ENCODE data around the gene SMIM24. TPM values are rescaled to one million over a fixed set of nuclear protein-coding genes. Genes with fewer than 3 reads are reported as not detected.

The SMIM24 gene
- total and polyA plus RNA-seq, 2 donors (not counting 1 experiment from before 2014, with no cell fraction given) = not detected

- ChIA-PET POLR2A (interaction anchor here (0.6 kb wide), 1 partner anchor 544 kb away, joined by 10 read pairs; no protein-coding TSS in a partner anchor), CTCF (interaction anchor here (0.6 to 1.8 kb wide), 4 partner anchors 9 to 529 kb away, joined by 3 to 11 read pairs (median 4); partner anchors contain the start of gene PIAS4)
- WGBS (ENCODE audit: insufficient coverage) = 1% methylated on average over 15 of the region's 27 CpGs
- peak overlapping the region; percentile 83 for H3K4me2 ChIP-seq (replicated peaks; ENCODE audit: low read depth, low read length, poor library complexity, severe bottlenecking)
- peak overlapping the region; percentile 75 for H2AFZ ChIP-seq (ENCODE audit: insufficient read depth, low read depth, low read length, poor library complexity, severe bottlenecking)
- Mint-ChIP-seq H3K4me1 (peaks cover 18% of the 10 kb centered on the region), H3K27ac (no peak overlapping the region), H3K27me3 (peaks cover 5% of the 10 kb centered on the region), H3K4me3 (peak overlapping the region; percentile 77), H3K9me3 (ENCODE audit: insufficient read depth) (no peaks in the 10 kb centered on the region)
- H3K36me3 ChIP-seq (replicated peaks in 1 of 2; ENCODE audit: control extremely low read depth in 1 of 2, control insufficient read depth in 1 of 2, extremely low read depth in 1 of 2, insufficient read depth in 2 of 2, low read length in 1 of 2) = no peaks in the 10 kb centered on the region
- H3K27ac ChIP-seq (ENCODE audit: low read length in 2 of 2) = no peak overlapping the region
- peak overlapping the region in 3 of 5 experiments; percentile 33 to 35 (median 34) for H3K4me3 ChIP-seq (ENCODE audit: control extremely low read depth in 1 of 5, extremely low read depth in 1 of 5, insufficient read depth in 1 of 5, low read depth in 2 of 5, low read length in 4 of 5)
- H3K27me3 ChIP-seq (replicated peaks in 1 of 4; ENCODE audit: control extremely low read depth in 1 of 4, control insufficient read depth in 3 of 4, insufficient read depth in 4 of 4, low read length in 3 of 4) = peaks cover 0 to 10% (median 0%) of the 10 kb centered on the region in 4 experiments
- TF ChIP-seq CTCF (IDR thresholded peaks at IDR 0.05) (no peak), EZH2 (IDR thresholded peaks at IDR 0.05; ENCODE audit: borderline replicate concordance, insufficient read depth, low read depth, low read length, poor library complexity, severe bottlenecking) (no peak)
- no peaks in the 10 kb centered on the region for H3K79me2 ChIP-seq (ENCODE audit: control insufficient read depth, insufficient read depth, low read length)
- intact Hi-C loops (cut with micrococcal nuclease) = no loop called here
- H3K9me3 ChIP-seq (ENCODE audit: control extremely low read depth in 1 of 3, control insufficient read depth in 2 of 3, insufficient read depth in 1 of 3, low read length in 2 of 3) = peaks cover 0 to 13% (median 0%) of the 10 kb centered on the region in 3 donors
- no peaks in the 10 kb centered on the region for H4K20me1 ChIP-seq (ENCODE audit: control insufficient read depth, insufficient read depth, low read length, poor library complexity, severe bottlenecking)
- H3K4me1 ChIP-seq (ENCODE audit: control insufficient read depth in 2 of 2, insufficient read depth in 2 of 2, low read length in 2 of 2) = peaks cover 17 to 31% of the 10 kb centered on the region in 2 donors
- no peak overlapping the region for H3K9ac ChIP-seq (ENCODE audit: low read length)
- ATAC-seq (ENCODE audit: low read depth) (peak; percentile 14), DNase-seq (no peak)
These were observed 1.7 kb downstream of the SMIM24 start for GRCh38 chr19:3478409-3479176.

- TF ChIP-seq EZH2 (IDR thresholded peaks at IDR 0.05; ENCODE audit: borderline replicate concordance, insufficient read depth, low read depth, low read length, poor library complexity, severe bottlenecking) (no peak), CTCF (IDR thresholded peaks at IDR 0.05) (no peak)
- intact Hi-C loops (cut with micrococcal nuclease) = no loop called here
- WGBS (ENCODE audit: insufficient coverage) = 100% methylated on average over 2 of the region's 2 CpGs
- H3K27ac ChIP-seq (ENCODE audit: low read length in 2 of 2) = no peak overlapping the region
- H3K4me2 ChIP-seq (replicated peaks; ENCODE audit: low read depth, low read length, poor library complexity, severe bottlenecking) = no peak overlapping the region
- H3K4me1 ChIP-seq (ENCODE audit: control insufficient read depth in 2 of 2, insufficient read depth in 2 of 2, low read length in 2 of 2) = peaks cover 17 to 31% of the 10 kb centered on the region in 2 donors
- peaks cover 0 to 10% (median 0%) of the 10 kb centered on the region in 4 experiments for H3K27me3 ChIP-seq (replicated peaks in 1 of 4; ENCODE audit: control extremely low read depth in 1 of 4, control insufficient read depth in 3 of 4, insufficient read depth in 4 of 4, low read length in 3 of 4)
- H3K4me1 Mint-ChIP-seq = peaks cover 18% of the 10 kb centered on the region
- peak overlapping the region; percentile 62 for H3K4me3 Mint-ChIP-seq
- no peaks in the 10 kb centered on the region for H3K9me3 Mint-ChIP-seq (ENCODE audit: insufficient read depth)
- no peak overlapping the region for H3K27ac Mint-ChIP-seq
- H3K9ac ChIP-seq (ENCODE audit: low read length) = no peak overlapping the region
- ATAC-seq (ENCODE audit: low read depth) (no peak), DNase-seq (no peak)
- ChIA-PET CTCF (no interaction called here), POLR2A (no interaction called here)
- H3K4me3 ChIP-seq (ENCODE audit: control extremely low read depth in 1 of 5, extremely low read depth in 1 of 5, insufficient read depth in 1 of 5, low read depth in 2 of 5, low read length in 4 of 5) = no peak overlapping the region
- peaks cover 5% of the 10 kb centered on the region for H3K27me3 Mint-ChIP-seq
- H3K79me2 ChIP-seq (ENCODE audit: control insufficient read depth, insufficient read depth, low read length) = no peaks in the 10 kb centered on the region
- no peaks in the 10 kb centered on the region for H3K36me3 ChIP-seq (replicated peaks in 1 of 2; ENCODE audit: control extremely low read depth in 1 of 2, control insufficient read depth in 1 of 2, extremely low read depth in 1 of 2, insufficient read depth in 2 of 2, low read length in 1 of 2)
- H4K20me1 ChIP-seq (ENCODE audit: control insufficient read depth, insufficient read depth, low read length, poor library complexity, severe bottlenecking) = no peaks in the 10 kb centered on the region
- H2AFZ ChIP-seq (ENCODE audit: insufficient read depth, low read depth, low read length, poor library complexity, severe bottlenecking) = no peak overlapping the region
- H3K9me3 ChIP-seq (ENCODE audit: control extremely low read depth in 1 of 3, control insufficient read depth in 2 of 3, insufficient read depth in 1 of 3, low read length in 2 of 3) = peaks cover 0 to 13% (median 0%) of the 10 kb centered on the region in 3 donors
These were observed 2.4 kb downstream of the SMIM24 start for GRCh38 chr19:3477951-3478350.

All from B cell (primary cell).